K562 (cell line): ENCODE data around the gene PRUNE1. TPM values are rescaled to one million over a fixed set of nuclear protein-coding genes. Genes with fewer than 3 reads are reported as not detected.

Experiments
- ARID1B ChIP-seq: fragments of 450-650 bp; IDR thresholded peaks from 2 replicates; pipeline ENCODE4 v1.6.1; 2016; ENCODE audit warnings: antibody characterized with exemption, mild to moderate bottlenecking, inconsistent platforms
- GATA2 ChIP-seq: sonication (generic); formaldehyde crosslinking; IDR thresholded peaks from 2 replicates; pipeline ENCODE4 v1.4.0; 2020; ENCODE audit warnings: mild to moderate bottlenecking, missing genetic modification reagents
- HDAC1 ChIP-seq, 2 experiments: fragments of 450-650 bp; IDR thresholded peaks; 2 replicates each; pipeline ENCODE4 v1.6.1; 2016 to 2017; ENCODE audit warnings: inconsistent platforms in 1 of 2, mild to moderate bottlenecking in 1 of 2, moderate library complexity in 1 of 2
- HDAC3 ChIP-seq: fragments of 450-650 bp; IDR thresholded peaks from 2 replicates; pipeline ENCODE4 v1.6.1; 2018; ENCODE audit warnings: borderline replicate concordance, mild to moderate bottlenecking, moderate library complexity; ENCODE audit not compliant: partially characterized antibody
- HLTF ChIP-seq: fragments of 450-650 bp; IDR thresholded peaks from 2 replicates; pipeline ENCODE4 v1.6.1; 2016
- HSF4 ChIP-seq: fragments of 250-450 bp; sonication (Bioruptor Pico); IDR thresholded peaks from 2 replicates; pipeline ENCODE4 v2.1.2; 2022; ENCODE audit warnings: mild to moderate bottlenecking, moderate library complexity, borderline replicate concordance
- JUN ChIP-seq, 2 experiments: sonication (generic) in 1 of 2; formaldehyde crosslinking in 1 of 2; IDR thresholded peaks; 2 replicates each; pipeline versions ENCODE4 v1.6.1 to v1.8.0; 2012 to 2022; ENCODE audit warnings: borderline replicate concordance in 2 of 2, mild to moderate bottlenecking in 2 of 2, improper control_type of control experiment in 1 of 2, low read depth in 1 of 2, low read length in 1 of 2, missing genetic modification reagents in 1 of 2
- LARP7 ChIP-seq: fragments of 450-650 bp; IDR thresholded peaks from 2 replicates; pipeline ENCODE4 v1.6.1; 2016
- NCOR1 ChIP-seq: fragments of 450-650 bp; IDR thresholded peaks from 2 replicates; pipeline ENCODE4 v1.6.1; 2016; ENCODE audit warnings: mild to moderate bottlenecking, moderate library complexity
- NR1H2 ChIP-seq: sonication (generic); formaldehyde crosslinking; IDR thresholded peaks from 2 replicates; pipeline ENCODE4 v1.4.0; 2020; ENCODE audit warnings: mild to moderate bottlenecking, missing genetic modification reagents
- NR2F6 ChIP-seq: fragments of 450-650 bp; formaldehyde crosslinking; IDR thresholded peaks from 2 replicates; pipeline ENCODE4 v1.4.0; 2020; ENCODE audit warnings: mild to moderate bottlenecking
- SMAD4 ChIP-seq: fragments of 250-450 bp; sonication (Bioruptor Pico); conservative IDR thresholded peaks from 2 replicates; pipeline ENCODE4 v1.8.0; 2021; ENCODE audit warnings: inconsistent platforms, mild to moderate bottlenecking, moderate library complexity
- TARDBP ChIP-seq: fragments of 450-650 bp; IDR thresholded peaks from 2 replicates; pipeline ENCODE4 v1.6.1; 2016
- ZNF41 ChIP-seq: fragments of 250-450 bp; sonication (Bioruptor Pico); conservative IDR thresholded peaks from 2 replicates; pipeline ENCODE4 v1.4.0; 2020; ENCODE audit warnings: mild to moderate bottlenecking
- ZNF444 ChIP-seq: fragments of 250-450 bp; sonication (Bioruptor Pico); IDR thresholded peaks from 2 replicates; pipeline ENCODE4 v1.4.0; 2020; ENCODE audit warnings: mild to moderate bottlenecking, moderate library complexity
- ZNF507 ChIP-seq: conservative IDR thresholded peaks from 2 replicates; pipeline ENCODE4 v1.6.1; 2017; ENCODE audit warnings: missing genetic modification characterization, missing compliant biosample characterization
- ZNF561 ChIP-seq: fragments of 450-650 bp; formaldehyde crosslinking; conservative IDR thresholded peaks from 2 replicates; pipeline ENCODE4 v1.4.0; 2020; ENCODE audit warnings: mild to moderate bottlenecking, moderate library complexity
- ZNF75A ChIP-seq: fragments of 450-650 bp; formaldehyde crosslinking; IDR thresholded peaks from 2 replicates; pipeline ENCODE4 v1.4.0; 2020; ENCODE audit warnings: mild to moderate bottlenecking
- ZNF780A ChIP-seq: fragments of 250-450 bp; sonication (Bioruptor Pico); IDR thresholded peaks from 2 replicates; pipeline ENCODE4 v1.5.0; 2021; ENCODE audit warnings: mild to moderate bottlenecking
- polyA plus RNA-seq, 8 experiments: library from polyadenylated mRNA; depleted of rRNA in 4 of 8; stranded (reverse) in 5 of 8; unstranded in 3 of 8; fragments of >200 nt; fragmentation: Nextera tagmentation in 2 of 8; fragmentation: Illumina TruSeq in 1 of 8; extraction: Ambion mirVana in 2 of 8; extraction: Trizol in 1 of 8; gene quantifications; 2 replicates each; pipeline versions ENCODE4 v1.2.1 to v1.2.3, GENCODE V29; 2011 to 2014; ENCODE audit warnings: inconsistent platforms in 1 of 8, missing spikeins in 1 of 8
- total RNA-seq, 7 experiments: library from RNA; depleted of rRNA in 6 of 7; stranded (reverse); fragments of >200 nt in 6 of 7; fragmentation: Illumina TruSeq in 2 of 7; extraction: Trizol in 2 of 7; gene quantifications; 2 replicates each; pipeline versions ENCODE4 v1.2.1 to v1.2.3, GENCODE V29; 2011 to 2021; ENCODE audit warnings: low replicate concordance in 1 of 7
- TF ChIP-seq, protein P1 (sequence below): fragments of 250-450 bp; sonication (Bioruptor Pico); IDR thresholded peaks from 2 replicates; pipeline ENCODE4 v1.4.0; 2020

The PRUNE1 gene
- total and polyA plus RNA-seq, 9 of the 15 experiments (the other 6 are each of a cell fraction or from before 2014, with no cell fraction given), result 16.7 to 48.3 (median 26.2) TPM

DNA sequence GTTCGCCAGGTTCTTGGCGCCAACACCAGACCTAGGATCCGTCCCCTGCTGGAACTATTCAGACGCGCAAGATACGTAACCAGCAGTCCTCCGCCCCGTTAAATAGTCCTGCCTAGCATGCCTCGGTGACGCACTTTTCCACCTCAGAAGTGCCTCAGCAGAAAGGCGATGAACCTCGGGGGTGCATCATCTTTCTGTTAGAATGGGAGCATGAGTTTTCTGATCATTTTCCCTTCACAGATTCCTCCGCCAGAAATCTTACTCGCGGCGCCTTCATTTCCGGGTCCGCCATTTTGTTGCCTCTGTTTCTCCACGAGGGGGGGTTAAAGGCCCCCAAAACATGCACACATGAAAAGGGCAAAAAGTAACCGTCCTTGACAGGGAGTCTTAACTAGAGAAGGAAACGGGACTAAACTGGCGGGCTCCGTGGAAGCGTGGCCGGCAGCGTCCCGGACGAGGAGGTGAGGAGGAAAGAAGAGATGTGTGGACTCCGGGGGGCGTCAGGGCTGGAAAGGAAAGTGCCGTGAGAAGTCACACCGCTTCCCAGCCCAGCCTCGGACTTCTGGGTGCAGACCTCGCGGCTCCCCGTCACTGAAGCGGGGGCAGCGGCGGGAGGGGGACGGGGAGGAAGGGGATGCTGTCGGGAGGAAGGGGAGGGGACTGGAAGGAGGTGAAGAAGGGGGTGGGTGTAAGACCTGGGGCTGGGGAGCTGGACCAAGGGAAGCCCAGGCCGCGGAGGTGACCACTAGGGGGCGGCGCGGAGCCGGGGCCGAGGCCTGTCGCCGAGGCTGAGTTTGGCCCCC lies 62.4 kb downstream of the PRUNE1 start, which contains the start of gene GABPB2 (continued):
- TF ChIP-seq, protein P1, sequence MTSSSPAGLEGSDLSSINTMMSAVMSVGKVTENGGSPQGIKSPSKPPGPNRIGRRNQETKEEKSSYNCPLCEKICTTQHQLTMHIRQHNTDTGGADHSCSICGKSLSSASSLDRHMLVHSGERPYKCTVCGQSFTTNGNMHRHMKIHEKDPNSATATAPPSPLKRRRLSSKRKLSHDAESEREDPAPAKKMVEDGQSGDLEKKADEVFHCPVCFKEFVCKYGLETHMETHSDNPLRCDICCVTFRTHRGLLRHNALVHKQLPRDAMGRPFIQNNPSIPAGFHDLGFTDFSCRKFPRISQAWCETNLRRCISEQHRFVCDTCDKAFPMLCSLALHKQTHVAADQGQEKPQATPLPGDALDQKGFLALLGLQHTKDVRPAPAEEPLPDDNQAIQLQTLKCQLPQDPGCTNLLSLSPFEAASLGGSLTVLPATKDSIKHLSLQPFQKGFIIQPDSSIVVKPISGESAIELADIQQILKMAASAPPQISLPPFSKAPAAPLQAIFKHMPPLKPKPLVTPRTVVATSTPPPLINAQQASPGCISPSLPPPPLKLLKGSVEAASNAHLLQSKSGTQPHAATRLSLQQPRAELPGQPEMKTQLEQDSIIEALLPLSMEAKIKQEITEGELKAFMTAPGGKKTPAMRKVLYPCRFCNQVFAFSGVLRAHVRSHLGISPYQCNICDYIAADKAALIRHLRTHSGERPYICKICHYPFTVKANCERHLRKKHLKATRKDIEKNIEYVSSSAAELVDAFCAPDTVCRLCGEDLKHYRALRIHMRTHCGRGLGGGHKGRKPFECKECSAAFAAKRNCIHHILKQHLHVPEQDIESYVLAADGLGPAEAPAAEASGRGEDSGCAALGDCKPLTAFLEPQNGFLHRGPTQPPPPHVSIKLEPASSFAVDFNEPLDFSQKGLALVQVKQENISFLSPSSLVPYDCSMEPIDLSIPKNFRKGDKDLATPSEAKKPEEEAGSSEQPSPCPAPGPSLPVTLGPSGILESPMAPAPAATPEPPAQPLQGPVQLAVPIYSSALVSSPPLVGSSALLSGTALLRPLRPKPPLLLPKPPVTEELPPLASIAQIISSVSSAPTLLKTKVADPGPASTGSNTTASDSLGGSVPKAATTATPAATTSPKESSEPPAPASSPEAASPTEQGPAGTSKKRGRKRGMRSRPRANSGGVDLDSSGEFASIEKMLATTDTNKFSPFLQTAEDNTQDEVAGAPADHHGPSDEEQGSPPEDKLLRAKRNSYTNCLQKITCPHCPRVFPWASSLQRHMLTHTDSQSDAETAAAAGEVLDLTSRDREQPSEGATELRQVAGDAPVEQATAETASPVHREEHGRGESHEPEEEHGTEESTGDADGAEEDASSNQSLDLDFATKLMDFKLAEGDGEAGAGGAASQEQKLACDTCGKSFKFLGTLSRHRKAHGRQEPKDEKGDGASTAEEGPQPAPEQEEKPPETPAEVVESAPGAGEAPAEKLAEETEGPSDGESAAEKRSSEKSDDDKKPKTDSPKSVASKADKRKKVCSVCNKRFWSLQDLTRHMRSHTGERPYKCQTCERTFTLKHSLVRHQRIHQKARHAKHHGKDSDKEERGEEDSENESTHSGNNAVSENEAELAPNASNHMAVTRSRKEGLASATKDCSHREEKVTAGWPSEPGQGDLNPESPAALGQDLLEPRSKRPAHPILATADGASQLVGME (CRISPR knock-in tag), result 0 out of 2 replicates have a peak, but pooled peaks have one; percentile 81
- TF ChIP-seq HDAC3 (peak; percentile 88), ARID1B (peak; percentile 68), HLTF (peak; percentile 91), NR2F6 (no peak), ZNF561 (CRISPR knock-in tag) (no peak), TARDBP (peak; percentile 48; the same call in 1 of the 2 replicates), LARP7 (no peak), NR1H2 (CRISPR knock-in tag) (no peak), NCOR1 (peak; percentile 64), SMAD4 (CRISPR knock-in tag) (peak; percentile 97), ZNF41 (CRISPR knock-in tag) (0 out of 2 replicates have a peak, but pooled peaks have one; percentile 52), ZNF507 (tag) (no peak), HSF4 (CRISPR knock-in tag) (no peak), ZNF75A (no peak), ZNF444 (CRISPR knock-in tag) (no peak), GATA2 (CRISPR knock-in tag) (no peak), JUN (IDR thresholded peaks at IDR 0.05; ENCODE audit: borderline replicate concordance, low read depth, low read length) (peak; percentile 11; the same call in 1 of the 2 replicates), JUN (CRISPR knock-in tag; IDR thresholded peaks at IDR 0.05; ENCODE audit: borderline replicate concordance) (peak; percentile 82; the same call in 1 of the 2 replicates), ZNF780A (CRISPR knock-in tag) (no peak), HDAC1 (IDR thresholded peaks at IDR 0.05) (peak; percentile 54 to 77; a peak in 3 of 4 replicates)
